ENCODE measurements around the gene SHISA4.
"Not testable (repeated sequence)": the region's sequence is repeated elsewhere in the genome, so short reads cannot be mapped to it uniquely, and the experiment has no call there.

The SHISA4 gene

GRCh38 chr1:201933840-201934430, 45.2 kb downstream of the SHISA4 start:
- no peak for DNase-seq

DNA sequence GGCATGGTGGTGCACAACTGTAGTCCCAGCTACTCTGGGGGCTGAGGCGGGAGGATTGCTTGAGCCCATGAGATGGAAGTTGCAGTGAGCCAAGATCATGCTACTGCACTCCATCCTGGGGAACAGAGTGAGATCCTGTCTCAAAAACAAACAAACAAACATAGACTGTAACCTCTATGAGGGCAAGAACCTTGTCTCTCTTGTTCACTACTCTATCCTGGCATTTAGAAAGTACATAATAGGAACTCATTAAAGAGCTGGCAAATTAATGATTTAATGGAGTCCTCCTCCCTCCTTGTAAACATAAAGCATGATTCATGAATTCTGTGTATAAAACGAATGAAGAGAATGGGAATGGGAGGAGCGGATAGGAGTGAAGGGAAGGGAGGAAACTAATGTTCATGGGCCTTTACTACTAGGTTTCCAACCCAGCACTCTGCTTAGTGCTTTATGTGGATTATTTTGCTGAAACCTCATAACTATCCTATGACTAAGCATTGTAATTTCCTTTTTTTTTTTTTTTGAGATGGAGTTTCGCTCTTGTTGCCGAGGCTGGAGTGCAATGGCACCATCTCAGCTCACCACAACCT, 49.0 kb downstream of the SHISA4 start:
- no peak for DNase-seq

GRCh38 chr1:201938440-201939035, 49.8 kb downstream of the SHISA4 start:
- no peak for DNase-seq

GRCh38 chr1:201939148-201939547, 50.5 kb downstream of the SHISA4 start:
- no peak for DNase-seq

DNA sequence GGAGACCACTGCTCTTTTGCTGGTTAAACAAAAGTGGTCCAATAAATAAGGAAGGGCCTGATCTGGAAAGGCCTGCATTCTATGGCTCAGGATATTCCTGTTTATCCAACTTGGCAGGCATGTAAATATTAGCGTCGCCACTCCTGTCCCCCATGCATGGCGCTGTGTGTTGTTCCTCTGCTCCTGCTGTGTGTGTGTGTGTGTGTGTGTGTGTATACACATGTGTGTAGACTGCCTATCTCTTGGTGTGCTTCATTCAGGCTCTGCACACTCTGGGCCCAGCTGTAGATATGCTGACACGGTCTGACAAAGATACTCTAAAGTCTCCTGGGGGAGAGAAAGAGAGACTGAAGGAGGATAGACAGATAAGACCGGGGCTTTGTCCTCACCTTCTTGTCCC, 50.9 kb downstream of the SHISA4 start:
- DNase-seq = no peak

DNA sequence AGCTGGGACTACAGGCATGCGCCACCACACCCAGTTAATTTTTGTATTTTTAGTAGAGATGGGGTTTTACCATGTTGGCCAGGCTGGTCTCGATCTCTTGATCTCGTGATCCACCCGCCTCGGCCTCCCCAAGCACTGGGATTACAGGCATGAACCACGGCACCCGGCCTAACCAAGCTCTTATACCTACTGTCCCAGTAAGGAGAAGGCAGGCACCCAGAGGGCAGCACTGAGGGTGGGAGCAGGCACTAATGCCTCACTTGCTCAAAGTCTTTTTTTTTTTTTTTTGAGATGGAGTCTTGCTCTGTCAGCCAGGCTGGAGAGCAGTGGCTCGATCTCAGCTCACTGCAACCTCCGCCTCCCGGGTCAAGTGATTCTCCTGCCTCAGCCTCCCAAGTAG, 51.6 kb downstream of the SHISA4 start:
- DNase-seq = not testable (repeated sequence)

DNA sequence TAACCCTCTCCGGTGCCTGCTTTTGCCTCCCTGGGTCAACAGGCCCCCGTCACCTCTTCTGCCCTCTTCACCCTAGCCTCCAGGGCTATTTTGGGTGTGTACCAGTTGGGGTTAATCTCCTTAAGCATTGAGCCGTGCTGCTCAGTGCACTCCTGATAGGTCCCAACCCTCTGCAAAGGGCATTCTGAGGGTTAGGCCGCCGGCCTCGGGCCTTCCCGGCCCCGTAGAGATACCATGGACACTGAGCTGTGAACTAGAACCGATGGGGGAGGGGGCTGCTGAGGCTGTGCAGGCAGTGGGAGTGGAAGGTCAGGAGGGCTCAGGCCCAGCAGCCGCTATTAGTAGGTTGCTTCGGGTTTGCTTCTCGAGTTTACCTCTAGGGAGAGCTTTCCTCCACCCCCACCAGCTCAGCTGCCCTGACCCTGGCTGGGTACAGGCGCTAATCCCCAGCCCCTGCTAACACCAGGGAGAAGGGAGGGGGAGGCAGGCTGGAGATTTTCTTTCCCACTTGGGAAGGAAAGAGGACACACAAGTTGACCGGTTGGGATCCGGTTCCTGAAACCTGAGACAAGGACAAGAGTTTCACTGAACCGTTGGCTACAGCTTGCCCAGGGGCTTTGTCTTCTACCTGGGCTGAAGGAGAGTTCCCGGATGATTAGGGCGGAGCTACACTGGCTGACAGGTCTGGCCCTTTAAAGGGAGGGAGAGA, 52.9 kb downstream of the SHISA4 start:
- no peak for DNase-seq

- no peak for DNase-seq
These were observed 53.4 kb downstream of the SHISA4 start for GRCh38 chr1:201942129-201942495.

All from CD4-positive, alpha-beta T cell treated with Interferon gamma for 1 hour (primary cell).